G401.6 (cell line): Measurements from ENCODE around the gene PLEKHG7.

Source experiments
- FAIRE-seq: peaks from 2 replicates; lab custom pipeline; 2012; peaks lifted over from hg19 to GRCh38; lab: Jason Lieb, UNC

Gene PLEKHG7

DNA sequence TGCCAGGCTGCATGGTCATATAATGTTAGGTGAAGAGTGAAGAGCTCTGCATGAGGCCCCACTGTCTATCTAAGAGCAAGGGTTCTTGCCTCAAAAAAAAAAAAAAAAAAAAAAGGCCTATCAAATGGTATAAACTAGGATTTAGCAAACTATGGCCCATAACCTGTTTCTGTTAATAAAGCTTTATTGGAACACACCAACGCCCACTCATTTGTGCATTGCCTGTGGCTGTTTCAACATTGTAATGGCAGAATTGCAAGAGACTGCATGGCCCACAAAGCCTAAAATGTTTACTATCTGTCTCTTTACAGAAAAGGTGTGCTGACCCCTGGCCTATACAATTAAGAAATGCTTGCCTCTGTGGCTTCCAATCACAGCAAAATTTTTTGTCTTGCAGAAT is 12.8 kb downstream of the PLEKHG7 start:
- no peak for FAIRE-seq

- no peak for FAIRE-seq
Measured at GRCh38 chr12:92717202-92717601, 14.4 kb downstream of the PLEKHG7 start.

GRCh38 chr12:92718483-92718990 is 15.7 kb downstream of the PLEKHG7 start:
- no peak for FAIRE-seq

GRCh38 chr12:92719674-92720073 is 16.9 kb downstream of the PLEKHG7 start:
- no peak for FAIRE-seq

- FAIRE-seq: no peak
Measured at GRCh38 chr12:92721130-92721529, 18.3 kb downstream of the PLEKHG7 start.

DNA sequence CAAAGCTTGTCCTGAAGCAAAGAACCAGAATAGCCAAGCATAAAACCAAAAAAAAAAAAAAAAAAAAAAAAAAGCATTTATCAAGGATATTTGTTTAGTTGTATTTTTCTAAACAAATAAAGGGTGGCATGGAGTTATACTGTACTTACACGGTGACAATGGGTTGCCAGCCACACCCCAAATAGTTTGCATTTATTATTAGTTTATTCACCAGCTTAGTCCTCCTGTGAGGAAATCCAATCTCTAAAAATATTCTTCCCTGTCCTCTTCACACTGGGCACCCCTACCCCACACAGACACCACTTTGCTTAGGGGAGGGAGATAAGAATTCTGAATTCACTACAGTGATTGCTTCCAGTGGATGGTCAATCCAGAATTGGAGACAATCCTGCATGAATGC is 18.9 kb downstream of the PLEKHG7 start:
- no peak for FAIRE-seq

DNA sequence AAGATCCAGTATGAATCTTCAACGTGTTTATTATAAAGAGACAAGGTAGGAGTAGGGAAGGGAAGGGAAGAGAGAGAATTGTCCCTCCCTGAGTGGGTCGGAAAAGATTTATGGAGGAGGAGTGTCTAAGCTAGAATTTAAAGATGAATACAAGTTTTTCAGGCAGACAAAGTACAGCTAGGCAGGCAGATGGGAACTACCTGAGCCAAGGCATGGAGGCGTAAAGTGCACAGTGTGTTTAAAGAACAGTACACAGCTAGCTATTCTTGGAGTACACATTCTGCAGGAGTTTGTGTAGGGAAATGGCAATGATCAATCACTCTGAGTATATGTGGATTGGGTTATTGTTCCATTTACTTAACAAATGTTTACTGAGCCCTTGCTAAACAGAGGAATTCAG is 20.1 kb downstream of the PLEKHG7 start:
- FAIRE-seq: no peak

DNA sequence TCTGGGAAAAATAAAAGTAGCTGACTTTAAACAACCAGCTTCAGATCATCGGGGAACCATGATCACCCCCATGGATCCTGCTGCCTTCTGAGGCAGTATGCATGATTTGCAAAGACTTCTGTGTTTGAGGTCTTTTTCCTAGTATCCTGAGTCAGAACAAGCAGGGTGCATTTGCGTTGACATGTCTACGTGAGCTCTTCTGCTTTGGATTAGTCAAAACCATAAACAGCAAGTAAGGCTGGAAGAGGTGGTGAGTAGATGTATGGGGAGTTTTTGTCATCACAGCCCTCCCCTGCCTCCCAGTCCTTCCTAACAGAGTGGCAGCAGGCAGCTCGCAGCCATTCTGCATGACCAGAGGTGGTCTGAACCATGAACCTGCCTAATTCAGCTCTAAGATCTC is 24.1 kb downstream of the PLEKHG7 start:
- FAIRE-seq: no peak

DNA sequence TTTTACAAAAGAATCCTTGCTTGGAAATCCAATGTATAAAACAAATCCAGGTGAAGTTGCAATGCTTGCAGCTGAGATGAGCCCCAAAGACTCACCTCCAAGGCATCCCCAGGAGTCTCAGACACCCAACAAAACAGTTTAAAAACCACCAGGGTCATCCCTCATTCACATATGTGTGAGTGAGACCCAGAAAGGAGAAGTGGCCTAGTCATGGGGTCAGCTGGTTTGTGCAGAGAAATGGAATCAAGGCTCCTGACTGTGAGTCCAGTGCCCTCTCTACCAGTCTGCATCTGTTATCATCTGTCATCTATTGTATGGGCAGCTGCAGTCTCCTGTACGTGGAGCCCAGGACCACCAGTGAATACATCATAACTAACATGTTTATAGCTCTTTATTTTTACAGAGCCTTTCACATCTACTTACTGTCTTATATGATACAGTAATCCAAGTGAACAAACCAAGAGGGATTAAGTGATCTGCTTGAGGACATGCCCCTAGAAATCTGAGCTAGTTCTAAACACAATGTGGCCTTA is 27.1 kb downstream of the PLEKHG7 start:
- no peak for FAIRE-seq

DNA sequence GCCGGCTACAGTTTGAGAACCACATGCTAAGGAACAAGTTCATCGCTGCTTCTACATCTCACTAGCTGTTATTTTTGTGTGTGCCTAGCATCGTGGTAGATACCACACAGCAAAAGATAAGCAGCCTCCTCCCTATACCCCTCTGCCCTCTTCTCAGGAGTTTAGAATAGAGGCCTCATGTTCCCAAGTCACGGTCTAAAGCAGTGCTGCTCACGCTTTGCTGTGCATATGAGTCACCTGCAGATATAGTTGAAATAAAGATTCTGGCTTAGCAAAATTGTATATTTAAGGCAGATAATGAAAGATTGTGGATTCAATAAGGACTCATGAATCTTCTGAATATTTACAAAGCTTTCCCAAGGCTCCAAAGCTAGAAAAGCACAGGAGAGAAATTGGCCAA is 28.0 kb downstream of the PLEKHG7 start:
- FAIRE-seq: no peak

GRCh38 chr12:92732216-92732615 is 29.4 kb downstream of the PLEKHG7 start:
- FAIRE-seq: no peak

DNA sequence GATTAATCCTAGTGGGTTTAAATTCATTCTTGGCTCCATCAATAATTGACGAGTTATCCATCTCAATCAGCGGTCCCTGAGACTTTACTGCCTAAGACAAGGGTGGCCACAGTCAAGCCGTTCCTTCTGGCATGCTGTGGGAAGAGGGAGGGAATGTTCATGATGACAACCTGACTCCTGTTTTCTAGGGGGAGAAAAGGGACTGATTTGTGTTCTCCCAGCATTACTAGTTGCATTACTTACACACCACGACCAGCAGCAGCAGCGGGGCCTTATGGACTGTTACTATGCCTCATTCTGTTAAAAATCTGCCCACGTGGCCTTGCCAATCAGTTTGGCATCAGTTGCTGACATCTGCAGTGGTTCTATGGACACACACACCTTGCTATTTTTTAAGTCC is 29.9 kb downstream of the PLEKHG7 start:
- FAIRE-seq: no peak

DNA sequence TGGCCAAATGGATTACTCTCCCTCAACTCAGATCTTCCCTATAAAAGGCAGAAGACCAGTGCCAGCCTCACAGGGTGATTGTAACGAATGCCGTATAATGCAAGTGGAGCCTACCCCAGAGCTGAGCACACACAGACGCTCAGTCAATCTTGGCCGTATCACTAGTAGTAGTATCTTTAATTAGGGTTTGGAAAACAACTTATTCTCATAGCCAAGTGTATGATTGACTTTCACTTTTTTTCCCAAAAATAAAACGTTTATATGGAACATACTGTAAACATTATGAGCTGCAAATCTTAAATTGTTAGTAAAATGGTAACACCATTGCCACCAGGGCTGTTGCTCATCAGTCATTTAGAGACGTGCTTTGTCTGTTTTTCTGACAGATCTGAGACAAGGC is 30.4 kb downstream of the PLEKHG7 start:
- FAIRE-seq: no peak

GRCh38 chr12:92733661-92734060 is 30.9 kb downstream of the PLEKHG7 start:
- FAIRE-seq: no peak

GRCh38 chr12:92735131-92735721 is 32.4 kb downstream of the PLEKHG7 start:
- no peak for FAIRE-seq

DNA sequence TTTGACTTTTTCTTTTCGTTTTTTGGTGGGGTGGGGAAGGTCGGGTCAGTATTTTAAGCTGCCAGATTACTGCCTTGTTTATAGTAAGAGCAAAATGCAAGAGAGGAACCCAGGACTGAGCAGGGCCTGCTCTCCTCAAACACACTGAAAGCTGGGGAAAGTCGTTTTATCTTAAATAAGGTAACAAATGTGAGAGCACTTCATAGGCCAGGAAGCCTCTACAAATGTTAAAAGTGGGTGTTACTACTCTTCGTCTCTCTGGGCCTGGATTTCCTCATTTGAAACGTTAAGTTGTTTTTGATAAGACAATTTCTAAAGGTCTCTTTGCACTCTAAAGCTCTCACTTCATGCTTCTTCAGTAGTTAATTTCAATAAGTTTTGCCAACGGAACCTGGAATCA is 33.8 kb downstream of the PLEKHG7 start:
- FAIRE-seq: no peak

DNA sequence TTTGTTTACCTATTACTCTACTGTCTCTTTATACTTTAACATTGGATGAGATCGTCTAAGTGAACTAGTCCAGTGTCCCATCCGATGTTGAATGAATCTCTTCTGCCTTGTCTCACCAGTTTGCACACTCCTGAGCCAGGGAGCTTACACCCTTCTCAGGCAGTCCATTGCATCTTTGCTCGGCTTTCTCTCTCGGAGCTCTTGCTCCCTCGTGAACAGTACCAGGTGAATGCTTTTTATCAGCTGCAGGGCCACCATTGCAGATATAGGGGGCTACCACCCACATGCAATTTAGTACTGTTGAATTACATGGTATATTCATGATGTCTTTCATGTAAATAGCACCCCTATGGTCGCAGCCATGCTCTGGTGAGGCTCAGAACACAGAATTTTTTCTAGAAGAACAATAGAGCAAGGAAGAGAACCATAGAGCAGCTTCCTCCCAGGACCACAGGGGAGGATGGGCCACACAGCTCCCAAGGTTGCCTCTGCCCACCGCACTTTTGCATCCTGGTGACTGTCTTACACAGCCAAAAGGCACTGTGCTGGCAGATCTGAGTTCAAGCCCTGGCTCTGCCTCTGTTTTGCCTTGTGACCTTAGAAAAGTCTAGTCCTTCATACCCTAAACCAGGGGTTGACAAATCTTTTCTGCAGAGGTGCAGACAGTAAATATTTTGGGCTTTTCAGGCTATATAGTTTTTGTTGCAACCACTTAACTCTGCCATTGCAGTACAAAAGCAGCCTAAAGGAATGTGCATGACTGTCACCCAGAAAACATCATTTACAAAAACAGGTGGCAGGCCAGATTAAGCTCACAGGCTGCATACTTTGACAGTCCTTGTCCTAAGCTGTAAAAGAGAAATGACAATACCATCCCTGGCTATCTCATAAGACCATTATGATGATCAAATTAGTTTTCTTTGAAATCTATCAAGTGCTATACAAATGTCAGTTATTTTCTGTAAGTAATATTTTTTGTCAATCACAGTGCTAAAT is 35.4 kb downstream of the PLEKHG7 start:
- no peak for FAIRE-seq

DNA sequence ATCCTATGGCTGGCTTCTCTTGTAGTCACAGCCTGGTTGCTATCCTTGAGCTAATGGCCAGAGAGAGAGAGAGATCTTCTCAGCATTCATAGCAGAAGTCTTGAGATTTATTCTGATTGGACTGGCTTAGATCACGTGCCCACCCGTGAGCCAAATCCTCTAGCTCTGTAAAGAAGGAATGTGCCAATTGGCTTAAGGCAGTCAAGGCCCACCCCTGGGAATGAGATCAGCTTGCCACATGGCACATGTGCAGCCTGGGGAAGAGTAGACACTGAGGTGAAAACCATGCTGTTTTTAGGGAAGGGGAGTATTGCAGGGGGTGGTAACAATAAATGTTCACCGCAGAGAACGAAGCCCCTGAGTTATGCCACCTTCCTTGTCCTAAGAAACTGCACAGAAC is 36.3 kb downstream of the PLEKHG7 start:
- no peak for FAIRE-seq

GRCh38 chr12:92740411-92740810 is 37.6 kb downstream of the PLEKHG7 start:
- FAIRE-seq: no peak

DNA sequence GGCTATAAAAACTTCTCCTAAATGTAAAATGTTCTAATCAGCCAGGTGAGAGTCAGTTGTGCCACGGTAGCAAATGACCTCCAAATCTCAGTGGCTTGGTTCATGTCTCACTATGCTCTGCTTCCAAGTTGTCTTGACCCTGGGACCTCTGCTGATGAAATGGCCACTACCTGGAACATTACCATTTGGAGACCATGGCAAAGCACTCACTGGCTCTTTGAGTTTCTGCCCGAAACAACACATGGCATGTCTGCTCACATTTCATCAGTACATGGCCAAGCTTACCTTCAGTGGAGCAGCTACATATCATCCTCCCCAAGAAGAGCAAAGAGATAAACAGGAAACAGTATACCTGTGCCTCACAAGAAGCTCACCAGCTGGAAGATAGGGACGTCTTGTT is 40.2 kb downstream of the PLEKHG7 start:
- FAIRE-seq: no peak

GRCh38 chr12:92745856-92746550 is 43.2 kb downstream of the PLEKHG7 start:
- no peak for FAIRE-seq

- FAIRE-seq: no peak
Measured at GRCh38 chr12:92747151-92747550, 44.4 kb downstream of the PLEKHG7 start.

GRCh38 chr12:92749691-92750090 is 46.9 kb downstream of the PLEKHG7 start:
- peak; percentile 97 for FAIRE-seq
